ENCODE data around the gene CRYBG1.
"Not testable (repeated sequence)": the region's sequence is repeated elsewhere in the genome, so short reads cannot be mapped to it uniquely, and the experiment has no call there.

The CRYBG1 gene

GRCh38 chr6:106509420-106510089 is 149.0 kb downstream of the CRYBG1 start:
- no peak for DNase-seq

DNA sequence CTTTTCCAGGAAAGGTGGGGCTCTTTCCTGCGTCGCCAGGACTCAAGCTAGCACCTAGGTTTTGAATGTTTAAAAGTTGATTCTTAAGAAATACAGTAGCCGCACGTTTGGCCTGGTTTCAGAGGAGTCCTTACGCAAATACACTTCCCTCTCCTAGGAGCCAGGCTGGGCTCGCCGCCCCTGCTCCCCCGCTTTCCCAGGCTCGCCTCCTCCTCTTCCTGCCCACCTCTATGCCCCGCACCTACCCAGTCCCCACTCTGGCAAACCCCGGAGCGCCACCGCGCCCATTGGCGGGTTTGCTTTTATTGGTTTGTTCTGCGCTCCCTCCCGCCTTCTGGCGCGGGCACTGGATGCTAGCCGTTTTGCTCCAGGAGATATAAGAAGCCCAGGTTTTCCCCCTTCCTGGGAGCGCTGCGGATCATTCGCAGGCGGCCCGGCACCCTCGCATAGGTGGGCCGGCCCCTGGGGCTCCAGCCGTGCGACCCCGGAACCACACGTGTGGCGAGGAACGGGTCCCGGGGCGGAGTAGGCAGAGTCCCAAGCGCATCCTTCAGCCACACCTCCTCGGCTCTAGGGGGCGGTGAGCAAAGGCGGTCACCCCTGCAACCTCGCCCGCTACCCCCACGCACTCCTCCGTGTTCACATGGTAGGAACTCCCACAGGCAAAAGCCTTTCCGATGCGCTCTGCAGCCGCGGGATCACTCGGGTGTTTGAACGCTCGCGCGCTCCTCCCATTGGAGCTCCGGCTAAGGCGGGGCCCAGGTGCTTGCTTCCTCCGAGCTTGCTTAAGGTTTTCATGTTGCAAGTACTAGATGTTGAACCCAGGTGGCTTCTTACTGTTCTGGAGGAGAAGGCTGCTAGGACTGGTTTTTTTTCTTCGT is 149.8 kb downstream of the CRYBG1 start:
- DNase-seq, result peak; percentile 60

DNA sequence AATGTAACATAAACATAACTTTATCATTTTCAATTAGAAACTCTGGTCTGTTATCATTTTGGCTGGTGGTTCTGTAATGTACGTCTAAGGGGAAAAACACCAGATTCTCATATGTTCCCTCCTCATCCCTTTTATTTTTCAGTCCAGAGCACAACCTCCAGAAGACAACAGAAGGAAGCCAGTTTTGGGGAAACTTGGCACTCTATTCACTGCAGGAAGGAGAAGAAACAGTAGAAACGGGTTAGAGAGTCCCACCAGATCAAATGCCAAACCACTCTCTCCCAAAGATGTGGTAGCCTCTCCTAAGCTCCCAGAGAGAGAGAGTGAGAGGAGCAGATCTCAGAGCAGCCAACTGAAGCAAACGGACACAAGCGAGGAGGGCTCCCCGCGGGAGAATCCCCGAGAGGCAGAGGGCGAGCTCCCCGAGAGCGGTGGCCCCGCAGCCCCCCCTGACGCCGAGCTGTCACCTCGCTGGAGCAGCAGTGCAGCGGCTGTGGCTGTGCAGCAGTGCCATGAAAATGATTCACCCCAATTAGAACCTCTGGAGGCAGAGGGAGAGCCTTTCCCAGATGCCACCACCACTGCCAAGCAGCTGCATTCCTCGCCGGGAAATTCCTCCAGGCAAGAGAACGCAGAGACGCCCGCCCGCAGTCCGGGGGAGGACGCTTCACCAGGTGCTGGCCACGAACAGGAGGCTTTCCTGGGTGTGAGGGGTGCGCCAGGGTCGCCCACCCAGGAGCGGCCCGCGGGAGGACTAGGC is 151.0 kb downstream of the CRYBG1 start:
- no peak for DNase-seq

DNA sequence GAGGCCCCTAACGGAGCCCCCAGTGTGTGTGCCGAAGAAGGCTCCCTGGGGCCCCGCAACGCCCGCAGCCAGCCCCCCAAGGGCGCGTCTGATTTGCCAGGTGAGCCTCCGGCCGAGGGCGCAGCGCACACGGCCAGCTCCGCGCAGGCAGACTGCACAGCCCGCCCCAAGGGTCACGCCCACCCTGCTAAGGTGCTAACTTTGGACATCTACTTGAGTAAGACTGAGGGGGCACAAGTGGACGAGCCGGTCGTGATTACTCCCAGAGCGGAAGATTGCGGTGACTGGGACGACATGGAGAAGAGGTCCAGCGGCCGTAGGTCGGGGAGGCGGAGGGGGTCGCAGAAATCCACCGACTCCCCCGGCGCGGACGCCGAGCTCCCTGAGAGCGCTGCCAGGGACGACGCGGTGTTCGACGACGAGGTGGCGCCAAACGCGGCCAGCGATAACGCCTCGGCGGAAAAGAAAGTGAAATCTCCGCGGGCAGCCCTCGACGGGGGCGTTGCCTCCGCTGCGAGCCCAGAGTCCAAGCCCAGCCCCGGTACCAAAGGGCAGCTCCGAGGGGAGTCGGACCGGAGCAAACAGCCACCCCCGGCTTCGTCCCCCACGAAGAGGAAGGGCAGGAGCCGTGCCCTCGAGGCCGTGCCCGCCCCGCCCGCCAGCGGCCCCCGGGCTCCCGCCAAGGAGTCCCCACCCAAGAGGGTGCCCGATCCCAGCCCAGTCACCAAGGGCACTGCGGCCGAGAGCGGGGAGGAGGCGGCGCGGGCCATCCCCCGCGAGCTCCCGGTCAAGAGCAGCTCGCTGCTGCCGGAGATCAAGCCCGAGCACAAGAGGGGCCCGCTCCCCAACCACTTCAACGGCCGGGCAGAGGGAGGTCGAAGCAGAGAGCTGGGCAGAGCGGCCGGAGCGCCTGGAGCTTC is 151.8 kb downstream of the CRYBG1 start:
- peak; percentile 62 for DNase-seq

DNA sequence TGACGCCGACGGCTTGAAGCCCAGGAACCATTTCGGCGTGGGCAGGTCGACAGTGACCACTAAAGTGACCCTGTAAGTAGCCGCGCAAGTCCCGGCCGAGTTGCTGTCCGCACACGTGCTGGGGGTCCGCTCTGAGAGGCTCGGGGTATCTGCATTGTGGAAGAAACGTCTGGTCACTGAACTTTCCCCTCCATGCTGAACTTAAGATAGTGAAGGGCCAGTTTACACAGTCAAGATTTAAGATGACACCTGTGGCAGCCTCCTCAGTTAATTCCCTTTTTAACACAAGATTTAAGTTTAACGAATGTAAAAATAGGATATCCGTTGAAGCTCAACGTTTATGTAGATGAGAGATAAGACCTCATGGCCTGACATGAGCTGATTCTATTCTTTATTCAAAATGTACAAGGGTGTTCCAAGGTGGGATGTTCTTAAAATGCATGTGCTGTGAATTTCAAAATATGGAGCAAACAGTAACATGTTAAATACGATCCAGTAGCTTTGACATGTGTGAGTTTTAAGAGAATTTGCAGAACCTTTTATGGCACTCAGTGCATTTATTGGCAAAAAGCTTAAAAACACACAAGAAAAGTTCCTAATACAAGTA is 152.6 kb downstream of the CRYBG1 start:
- DNase-seq, result no peak

DNA sequence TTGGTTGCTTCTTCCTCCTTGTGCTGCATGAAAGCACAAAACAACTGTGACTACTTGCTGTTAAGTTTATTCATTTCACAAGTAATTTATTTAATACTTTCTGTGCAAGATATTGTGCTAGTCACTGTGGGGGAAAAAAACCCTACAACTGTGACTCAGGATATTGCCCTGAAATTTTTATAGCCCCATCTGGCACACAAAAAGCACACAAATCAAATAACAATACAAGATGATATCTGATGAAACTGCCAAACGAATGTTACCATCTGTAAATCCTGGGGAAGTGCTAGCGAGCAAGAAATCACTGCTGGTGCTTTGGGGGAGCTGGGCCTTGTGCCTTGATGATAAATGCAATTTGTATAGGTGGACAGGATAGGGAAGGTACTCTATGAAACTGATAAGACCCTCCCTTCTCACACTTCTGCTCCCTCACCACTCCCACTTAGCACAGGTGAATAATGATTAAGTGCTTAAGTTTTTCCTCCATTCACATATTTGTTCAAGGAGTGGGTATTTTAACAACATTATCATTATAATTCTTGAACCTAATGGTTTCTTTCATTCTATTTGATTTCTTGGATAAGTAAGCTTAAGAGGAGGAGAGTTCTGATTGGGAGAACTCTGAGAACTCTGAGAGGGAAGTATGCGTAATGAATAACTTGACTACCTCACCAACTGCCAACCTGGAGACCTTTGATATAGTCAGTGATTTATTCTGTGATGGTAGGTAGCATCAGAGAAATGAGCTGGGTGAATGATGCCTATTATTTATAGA is 153.5 kb downstream of the CRYBG1 start:
- DNase-seq, result no peak

GRCh38 chr6:106514583-106514885 is 154.0 kb downstream of the CRYBG1 start:
- no peak for DNase-seq

DNA sequence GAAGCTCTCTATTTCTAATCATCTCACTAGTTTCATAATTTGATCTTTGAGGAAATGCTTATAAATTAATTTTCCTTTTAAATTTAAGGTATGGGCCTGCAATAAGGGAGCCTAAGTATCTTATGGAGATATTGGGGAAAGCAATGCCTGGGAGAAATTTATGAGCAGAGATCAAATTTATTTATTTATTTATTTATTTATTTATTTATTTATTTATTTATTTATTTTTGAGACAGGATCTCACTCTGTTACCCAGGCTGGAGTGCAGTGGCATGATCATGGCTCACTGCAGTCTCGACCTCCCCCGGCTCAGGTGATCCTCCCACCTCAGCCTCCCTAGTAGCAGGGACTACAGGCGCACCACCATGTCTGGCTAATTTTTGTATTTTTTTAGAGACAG is 155.1 kb downstream of the CRYBG1 start:
- not testable (repeated sequence) for DNase-seq

DNA sequence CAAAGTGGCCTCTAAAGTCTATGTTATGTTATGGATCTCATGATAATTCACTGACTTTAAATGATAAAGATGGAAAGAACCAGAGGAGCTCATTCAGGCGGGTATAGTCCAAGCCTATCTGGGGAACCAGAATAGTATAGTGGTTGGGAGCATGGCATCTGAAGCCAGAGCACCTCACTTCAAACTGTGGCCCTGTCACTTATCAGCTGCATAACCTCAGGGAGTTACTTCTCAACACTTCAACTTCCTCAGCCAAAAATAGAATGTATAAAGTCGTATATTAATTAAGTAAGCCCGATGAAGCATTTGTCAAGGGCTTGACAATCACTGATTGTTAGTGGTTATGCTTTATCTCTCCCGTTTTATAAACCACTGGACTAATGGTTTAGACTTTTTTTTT is 156.1 kb downstream of the CRYBG1 start:
- DNase-seq, result no peak

- no peak for DNase-seq
These were observed 157.2 kb downstream of the CRYBG1 start for GRCh38 chr6:106517706-106518105.

DNA sequence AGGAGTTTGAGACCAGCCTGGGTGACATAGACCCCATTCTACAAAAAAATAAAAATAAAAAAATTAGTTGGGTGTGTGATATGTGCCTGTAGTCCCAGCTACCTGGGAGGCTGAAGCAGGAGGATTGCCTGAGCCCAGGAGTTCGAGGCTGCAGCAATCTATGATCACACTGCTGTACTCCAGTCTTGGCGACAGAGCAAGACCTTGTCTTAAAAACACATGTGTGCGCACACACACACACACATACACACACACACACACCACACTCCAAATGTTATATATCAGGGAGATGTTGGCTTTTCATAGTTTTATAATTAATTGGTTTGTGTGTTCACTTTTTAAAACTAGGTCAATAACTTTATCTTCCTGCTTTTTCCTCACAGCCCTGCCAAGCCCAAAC is 158.2 kb downstream of the CRYBG1 start:
- DNase-seq, result no peak

- peak; percentile 79 for DNase-seq
These were observed 159.2 kb downstream of the CRYBG1 start for GRCh38 chr6:106519460-106520394.

- DNase-seq, result peak; percentile 61
These were observed 160.3 kb downstream of the CRYBG1 start for GRCh38 chr6:106520711-106521401.

- DNase-seq, result no peak
These were observed 162.2 kb downstream of the CRYBG1 start for GRCh38 chr6:106522562-106523250.

- no peak for DNase-seq
These were observed 164.8 kb downstream of the CRYBG1 start for GRCh38 chr6:106525107-106525881.

DNA sequence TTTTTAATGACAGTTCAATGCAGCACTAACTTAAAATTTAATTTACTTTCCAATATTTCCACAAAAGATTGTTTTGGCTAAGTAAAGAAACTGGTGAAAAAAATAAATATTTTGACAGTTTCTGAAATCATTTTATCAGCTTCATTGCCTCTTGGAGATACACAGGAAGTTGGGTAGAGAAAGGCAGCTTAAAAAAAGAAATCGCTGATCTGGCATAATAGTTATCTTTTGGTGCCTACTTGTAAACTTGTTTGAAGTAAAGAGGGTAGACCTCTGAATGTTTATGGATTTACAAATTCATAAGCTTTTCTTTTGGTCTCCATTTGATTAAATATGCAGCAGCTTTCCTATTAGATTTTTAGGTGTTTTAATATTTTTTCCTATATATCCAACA is 165.4 kb downstream of the CRYBG1 start:
- DNase-seq, result no peak

DNA sequence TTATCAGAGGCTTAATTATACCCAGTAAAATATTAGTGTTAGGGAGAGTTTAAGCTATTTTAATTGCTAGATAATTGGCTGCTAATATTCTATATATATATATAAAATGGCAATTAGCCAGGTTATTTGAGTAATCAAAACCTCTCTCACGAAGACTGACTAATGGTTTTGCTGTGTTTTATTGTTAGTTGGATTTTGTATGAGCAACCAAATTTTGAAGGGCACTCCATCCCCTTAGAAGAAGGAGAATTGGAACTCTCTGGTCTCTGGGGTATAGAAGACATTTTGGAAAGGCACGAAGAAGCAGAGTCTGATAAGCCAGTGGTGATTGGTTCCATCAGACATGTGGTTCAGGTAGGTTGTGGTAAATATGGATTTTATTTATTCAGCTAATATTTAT is 166.6 kb downstream of the CRYBG1 start:
- DNase-seq, result no peak

GRCh38 chr6:106527979-106528378 is 167.5 kb downstream of the CRYBG1 start:
- no peak for DNase-seq

All from activated T-cell treated with anti-CD3 and anti-CD28 coated beads for 4 hours (primary cell).